ENCODE measurements around the gene SFI1. TPM values are rescaled to one million over a fixed set of nuclear protein-coding genes. Genes with fewer than 3 reads are reported as not detected.
"Not testable (repeated sequence)": the region's sequence is repeated elsewhere in the genome, so short reads cannot be mapped to it uniquely, and the experiment has no call there.

SFI1 gene
- total RNA-seq, 4 donors from 2014 or later: 9.4 to 21.1 (median 15.4) TPM

- Histone ChIP-seq H3K4me1 (no peaks in the 10 kb centered on the region), H3K9me3 (no peaks in the 10 kb centered on the region), H3K4me3 (no peak overlapping the region), H3K36me3 (peaks cover 18 to 66% (median 30%) of the 10 kb centered on the region in 4 donors), H3K27me3 (no peaks in the 10 kb centered on the region), H3K27ac (replicated peaks in 1 of 4) (no peak overlapping the region)
- no peak for DNase-seq (ENCODE audit: extremely low spot score)
- WGBS: 56% methylated on average over 3 of the region's 3 CpGs
- TF ChIP-seq EP300 (IDR thresholded peaks at IDR 0.05) (no peak), POLR2A (IDR thresholded peaks at IDR 0.05; ENCODE audit: low read depth) (no peak), POLR2AphosphoS5 (IDR thresholded peaks at IDR 0.05) (no peak)
- TF ChIP-seq, protein P1, sequence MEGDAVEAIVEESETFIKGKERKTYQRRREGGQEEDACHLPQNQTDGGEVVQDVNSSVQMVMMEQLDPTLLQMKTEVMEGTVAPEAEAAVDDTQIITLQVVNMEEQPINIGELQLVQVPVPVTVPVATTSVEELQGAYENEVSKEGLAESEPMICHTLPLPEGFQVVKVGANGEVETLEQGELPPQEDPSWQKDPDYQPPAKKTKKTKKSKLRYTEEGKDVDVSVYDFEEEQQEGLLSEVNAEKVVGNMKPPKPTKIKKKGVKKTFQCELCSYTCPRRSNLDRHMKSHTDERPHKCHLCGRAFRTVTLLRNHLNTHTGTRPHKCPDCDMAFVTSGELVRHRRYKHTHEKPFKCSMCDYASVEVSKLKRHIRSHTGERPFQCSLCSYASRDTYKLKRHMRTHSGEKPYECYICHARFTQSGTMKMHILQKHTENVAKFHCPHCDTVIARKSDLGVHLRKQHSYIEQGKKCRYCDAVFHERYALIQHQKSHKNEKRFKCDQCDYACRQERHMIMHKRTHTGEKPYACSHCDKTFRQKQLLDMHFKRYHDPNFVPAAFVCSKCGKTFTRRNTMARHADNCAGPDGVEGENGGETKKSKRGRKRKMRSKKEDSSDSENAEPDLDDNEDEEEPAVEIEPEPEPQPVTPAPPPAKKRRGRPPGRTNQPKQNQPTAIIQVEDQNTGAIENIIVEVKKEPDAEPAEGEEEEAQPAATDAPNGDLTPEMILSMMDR (IDR thresholded peaks at IDR 0.05): no peak
- intact Hi-C loops (cut with DNase I): no loop called here
Observed at GRCh38 chr22:31585161-31585859, 89.0 kb downstream of the SFI1 start.

DNA sequence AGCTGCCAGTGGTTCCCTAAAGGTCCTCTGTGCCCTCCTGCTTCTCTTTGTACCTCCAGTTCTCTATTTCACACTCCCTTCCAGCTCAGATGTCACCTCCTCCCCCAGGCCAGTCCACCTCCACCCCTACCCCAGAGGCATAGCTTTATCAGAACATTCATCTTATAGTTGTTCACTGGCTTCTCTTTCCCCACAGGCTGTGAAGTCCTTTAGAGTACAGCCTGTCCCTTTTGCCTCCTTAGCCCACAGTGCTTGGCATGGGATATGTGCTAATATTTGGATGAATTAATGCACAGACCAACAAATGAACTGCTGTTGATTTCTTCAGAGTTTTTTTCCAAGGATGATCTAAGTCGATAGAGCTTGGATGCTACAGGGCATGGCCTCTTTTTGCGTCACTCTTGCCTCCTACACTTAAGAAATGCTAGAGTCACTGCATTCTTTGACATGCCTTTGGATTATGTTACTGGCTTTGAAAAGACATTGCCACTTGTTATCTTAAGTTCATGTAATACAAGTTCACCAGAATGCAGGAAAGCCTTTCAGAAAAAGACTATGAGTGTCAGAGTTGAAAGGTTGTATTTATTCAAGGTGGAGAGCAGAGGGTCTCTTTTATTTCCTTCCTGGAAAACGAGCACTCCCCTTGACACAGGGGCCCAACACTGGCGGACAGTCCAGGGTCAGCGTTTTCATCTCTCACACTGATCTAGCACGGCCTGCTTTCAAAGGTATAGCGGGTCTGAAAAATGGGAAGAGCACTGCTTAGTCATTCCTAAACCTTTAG lies 90.0 kb downstream of the SFI1 start:
- H3K27ac ChIP-seq (replicated peaks in 1 of 4): no peak overlapping the region
- whole genome bisulfite sequencing: 85% methylated on average over 7 of the region's 7 CpGs

DNA sequence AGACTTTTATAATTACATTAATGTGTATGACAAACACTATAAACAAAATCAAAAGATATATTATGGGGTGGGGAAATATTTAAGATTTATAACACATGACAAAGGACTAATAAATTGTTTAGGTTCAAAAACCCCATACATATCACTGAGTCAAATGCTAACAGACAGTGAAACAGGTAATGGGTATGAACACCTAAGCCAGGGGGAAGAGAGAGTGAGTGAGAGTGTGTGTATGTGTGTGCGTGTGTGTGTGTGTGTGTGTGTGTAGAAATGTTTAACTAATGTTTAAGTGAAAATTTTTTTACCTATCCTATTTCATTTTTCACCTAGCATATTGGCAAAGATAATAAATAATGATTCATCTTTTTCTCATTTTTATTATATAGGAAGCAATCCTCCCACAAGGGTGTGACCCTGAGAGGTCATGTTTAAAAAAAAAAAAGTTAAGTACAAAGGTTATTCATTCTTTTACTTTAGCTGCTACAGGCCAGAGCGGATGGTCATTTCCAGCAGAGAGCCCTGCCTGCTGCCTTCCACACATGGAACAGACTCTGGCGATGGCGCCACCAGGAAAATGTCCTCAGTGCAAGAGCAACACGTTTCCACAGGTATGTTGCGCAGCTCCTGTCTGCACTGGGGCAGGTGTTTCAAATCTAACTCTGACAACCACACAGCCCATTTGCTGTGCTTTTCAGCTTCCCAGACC lies 92.8 kb downstream of the SFI1 start:
- no peaks in the 10 kb centered on the region for H3K9me3 ChIP-seq
- intact Hi-C loops (cut with DNase I): no loop called here
- no peak overlapping the region for H3K27ac ChIP-seq (replicated peaks in 1 of 4)
- WGBS: 73% methylated on average over 6 of the region's 6 CpGs
- no peak overlapping the region for H3K4me3 ChIP-seq
- H3K36me3 ChIP-seq: peaks cover 18 to 49% (median 28%) of the 10 kb centered on the region in 4 donors
- no peaks in the 10 kb centered on the region for H3K27me3 ChIP-seq
- TF ChIP-seq POLR2AphosphoS5 (IDR thresholded peaks at IDR 0.05) (no peak), EP300 (IDR thresholded peaks at IDR 0.05) (no peak), POLR2A (IDR thresholded peaks at IDR 0.05; ENCODE audit: low read depth) (no peak)
- TF ChIP-seq, protein P1 (IDR thresholded peaks at IDR 0.05): no peak
- no peaks in the 10 kb centered on the region for H3K4me1 ChIP-seq
- no peak for DNase-seq (ENCODE audit: extremely low spot score)

More for the DNA sequence above, 90.0 kb downstream of the SFI1 start:
- no peak overlapping the region for H3K4me3 ChIP-seq
- peaks cover 18 to 57% (median 30%) of the 10 kb centered on the region in 4 donors for H3K36me3 ChIP-seq
- TF ChIP-seq EP300 (IDR thresholded peaks at IDR 0.05): no peak
- TF ChIP-seq POLR2A (IDR thresholded peaks at IDR 0.05; ENCODE audit: low read depth): no peak
- no peak for TF ChIP-seq POLR2AphosphoS5 (IDR thresholded peaks at IDR 0.05)
- TF ChIP-seq, protein P1 (IDR thresholded peaks at IDR 0.05): no peak
- DNase-seq (ENCODE audit: extremely low spot score): no peak
- no peaks in the 10 kb centered on the region for H3K9me3 ChIP-seq
- H3K4me1 ChIP-seq: no peaks in the 10 kb centered on the region
- intact Hi-C loops (cut with DNase I): no loop called here
- no peaks in the 10 kb centered on the region for H3K27me3 ChIP-seq

- WGBS: no CpG with 5 or more reads among the region's 2 CpGs
Observed at GRCh38 chr22:31590161-31590560, 93.8 kb downstream of the SFI1 start.

GRCh38 chr22:31595271-31595670 lies 98.9 kb downstream of the SFI1 start:
- no peak for DNase-seq (ENCODE audit: extremely low spot score)
- Histone ChIP-seq H3K36me3 (no peaks in the 10 kb centered on the region), H3K4me3 (no peak overlapping the region), H3K9me3 (no peaks in the 10 kb centered on the region), H3K4me1 (no peaks in the 10 kb centered on the region), H3K27me3 (no peaks in the 10 kb centered on the region), H3K27ac (replicated peaks in 1 of 4) (no peak overlapping the region)
- TF ChIP-seq POLR2AphosphoS5 (IDR thresholded peaks at IDR 0.05) (no peak), EP300 (IDR thresholded peaks at IDR 0.05) (no peak), POLR2A (IDR thresholded peaks at IDR 0.05; ENCODE audit: low read depth) (no peak)
- TF ChIP-seq, protein P1 (IDR thresholded peaks at IDR 0.05): no peak
- intact Hi-C loops (cut with DNase I): no loop called here
- 98% methylated on average over 2 of the region's 2 CpGs for WGBS

More at GRCh38 chr22:31590161-31590560, 93.8 kb downstream of the SFI1 start:
- DNase-seq (ENCODE audit: extremely low spot score); H3K27ac ChIP-seq (replicated peaks in 1 of 4); H3K4me3 ChIP-seq; H3K4me1 ChIP-seq; H3K27me3 ChIP-seq; H3K9me3 ChIP-seq; intact Hi-C loops (cut with DNase I): not testable (repeated sequence)
- peaks cover 14 to 39% (median 22%) of the 10 kb centered on the region in 4 donors for H3K36me3 ChIP-seq
